Nephron progenitor cell (in vitro differentiated cells): Measurements from ENCODE around the gene DNASE1.

Experiments
- DNase-seq: peaks from one replicate; pipeline ENCODE4 v3.0.0; 2021
- H3K27ac Mint-ChIP-seq: 2 replicates; pipeline ENCODE4 v1.8.0; 2021; ENCODE audit warnings: mild to moderate bottlenecking, moderate library complexity, mixed read lengths
- H3K27me3 Mint-ChIP-seq: 2 replicates; pipeline ENCODE4 v1.8.0; 2021; ENCODE audit warnings: mild to moderate bottlenecking, low read depth, mixed read lengths; ENCODE audit not compliant: poor library complexity
- H3K36me3 Mint-ChIP-seq: 2 replicates; pipeline ENCODE4 v1.8.0; 2021; ENCODE audit warnings: low read depth, mixed read lengths
- H3K4me1 Mint-ChIP-seq: 2 replicates; pipeline ENCODE4 v1.8.0; 2021; ENCODE audit warnings: mixed read lengths
- H3K4me3 Mint-ChIP-seq: 2 replicates; pipeline ENCODE4 v1.8.0; 2021; ENCODE audit warnings: mild to moderate bottlenecking, moderate library complexity, mixed read lengths
- H3K9me3 Mint-ChIP-seq: 2 replicates; pipeline ENCODE4 v1.8.0; 2021; ENCODE audit warnings: mild to moderate bottlenecking, moderate library complexity, mixed read lengths
- TF ChIP-seq, protein P1 (sequence below): fragments of 200-600 bp; sonication (generic); IDR thresholded peaks from 2 replicates; pipeline ENCODE4 v1.5.0; 2021; ENCODE audit warnings: antibody characterized with exemption

Gene DNASE1

DNA sequence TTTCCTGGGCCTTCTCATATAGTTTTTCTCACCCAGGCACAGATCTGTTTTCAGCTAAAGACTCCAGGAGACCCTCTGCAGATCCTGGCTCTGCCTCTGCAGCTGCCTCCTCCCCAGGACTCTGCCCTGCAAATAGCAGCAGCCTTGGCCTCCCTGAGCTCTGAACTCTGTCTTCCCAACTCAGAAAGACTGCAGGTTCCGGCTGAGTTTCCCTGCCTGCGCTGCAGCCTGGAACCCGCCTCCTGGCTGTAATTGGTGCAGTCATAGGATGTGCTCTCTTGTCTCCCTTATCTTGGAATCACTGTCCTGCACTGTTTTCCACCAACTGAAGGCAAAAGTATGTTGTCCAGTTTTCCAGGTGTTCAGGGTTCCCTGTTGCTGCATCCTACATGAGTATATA is 14.3 kb upstream of the DNASE1 start:
- no peak for DNase-seq
- Mint-ChIP-seq H3K4me1 (peaks cover 37% of the 10 kb centered on the region), H3K9me3 (peaks cover 26% of the 10 kb centered on the region), H3K27me3 (no peaks in the 10 kb centered on the region), H3K27ac (peak overlapping the region; percentile 95), H3K36me3 (peaks cover 17% of the 10 kb centered on the region), H3K4me3 (no peak overlapping the region)
- TF ChIP-seq, protein P1, sequence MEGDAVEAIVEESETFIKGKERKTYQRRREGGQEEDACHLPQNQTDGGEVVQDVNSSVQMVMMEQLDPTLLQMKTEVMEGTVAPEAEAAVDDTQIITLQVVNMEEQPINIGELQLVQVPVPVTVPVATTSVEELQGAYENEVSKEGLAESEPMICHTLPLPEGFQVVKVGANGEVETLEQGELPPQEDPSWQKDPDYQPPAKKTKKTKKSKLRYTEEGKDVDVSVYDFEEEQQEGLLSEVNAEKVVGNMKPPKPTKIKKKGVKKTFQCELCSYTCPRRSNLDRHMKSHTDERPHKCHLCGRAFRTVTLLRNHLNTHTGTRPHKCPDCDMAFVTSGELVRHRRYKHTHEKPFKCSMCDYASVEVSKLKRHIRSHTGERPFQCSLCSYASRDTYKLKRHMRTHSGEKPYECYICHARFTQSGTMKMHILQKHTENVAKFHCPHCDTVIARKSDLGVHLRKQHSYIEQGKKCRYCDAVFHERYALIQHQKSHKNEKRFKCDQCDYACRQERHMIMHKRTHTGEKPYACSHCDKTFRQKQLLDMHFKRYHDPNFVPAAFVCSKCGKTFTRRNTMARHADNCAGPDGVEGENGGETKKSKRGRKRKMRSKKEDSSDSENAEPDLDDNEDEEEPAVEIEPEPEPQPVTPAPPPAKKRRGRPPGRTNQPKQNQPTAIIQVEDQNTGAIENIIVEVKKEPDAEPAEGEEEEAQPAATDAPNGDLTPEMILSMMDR: no peak

DNA sequence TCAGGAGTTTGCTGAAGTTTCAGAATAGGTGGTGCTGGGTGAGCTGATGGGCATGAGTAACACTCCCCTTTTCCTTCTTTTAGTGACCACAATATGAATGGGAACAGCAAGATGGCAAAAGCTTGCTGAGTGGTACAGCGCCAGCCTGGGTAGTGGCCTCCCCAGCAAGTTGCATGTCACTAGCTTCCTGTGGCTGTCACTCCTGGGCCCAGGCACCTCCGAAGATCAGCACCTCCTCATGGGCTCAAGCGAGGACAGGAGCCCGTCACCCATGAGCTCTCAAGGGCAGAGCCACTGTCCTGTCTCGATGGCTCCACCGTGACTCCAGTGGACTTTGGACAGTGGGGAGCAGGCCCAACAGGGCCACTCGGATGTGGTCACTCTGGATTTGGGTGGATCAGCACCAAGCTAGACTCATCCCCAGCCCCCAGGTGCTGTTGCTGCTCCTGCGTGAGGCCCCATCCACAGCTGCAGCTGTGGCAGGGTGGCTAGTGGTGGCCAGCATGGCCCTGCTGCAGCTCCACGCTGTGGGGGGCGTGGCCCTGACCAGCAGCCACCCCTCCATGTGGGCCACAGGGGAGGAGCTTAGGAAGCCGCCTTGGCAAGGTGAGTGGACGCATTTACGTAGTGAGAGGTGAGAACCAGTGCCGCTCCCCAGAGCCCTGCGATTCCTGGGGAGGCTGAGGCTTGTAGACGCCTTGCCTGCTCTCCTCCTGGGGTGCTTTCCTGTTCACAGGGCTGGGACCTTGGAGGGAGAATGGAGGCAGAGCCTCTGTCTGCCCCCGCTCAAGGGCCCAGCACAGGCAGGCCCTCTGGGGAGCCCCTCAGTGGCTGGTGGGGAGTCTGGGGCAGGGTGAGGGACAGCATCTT is 13.6 kb upstream of the DNASE1 start:
- H3K36me3 Mint-ChIP-seq: peaks cover 17% of the 10 kb centered on the region
- no peak for DNase-seq
- peaks cover 43% of the 10 kb centered on the region for H3K4me1 Mint-ChIP-seq
- no peaks in the 10 kb centered on the region for H3K27me3 Mint-ChIP-seq
- TF ChIP-seq, protein P1: no peak
- H3K9me3 Mint-ChIP-seq: peaks cover 21% of the 10 kb centered on the region
- no peak overlapping the region for H3K4me3 Mint-ChIP-seq
- no peak overlapping the region for H3K27ac Mint-ChIP-seq

DNA sequence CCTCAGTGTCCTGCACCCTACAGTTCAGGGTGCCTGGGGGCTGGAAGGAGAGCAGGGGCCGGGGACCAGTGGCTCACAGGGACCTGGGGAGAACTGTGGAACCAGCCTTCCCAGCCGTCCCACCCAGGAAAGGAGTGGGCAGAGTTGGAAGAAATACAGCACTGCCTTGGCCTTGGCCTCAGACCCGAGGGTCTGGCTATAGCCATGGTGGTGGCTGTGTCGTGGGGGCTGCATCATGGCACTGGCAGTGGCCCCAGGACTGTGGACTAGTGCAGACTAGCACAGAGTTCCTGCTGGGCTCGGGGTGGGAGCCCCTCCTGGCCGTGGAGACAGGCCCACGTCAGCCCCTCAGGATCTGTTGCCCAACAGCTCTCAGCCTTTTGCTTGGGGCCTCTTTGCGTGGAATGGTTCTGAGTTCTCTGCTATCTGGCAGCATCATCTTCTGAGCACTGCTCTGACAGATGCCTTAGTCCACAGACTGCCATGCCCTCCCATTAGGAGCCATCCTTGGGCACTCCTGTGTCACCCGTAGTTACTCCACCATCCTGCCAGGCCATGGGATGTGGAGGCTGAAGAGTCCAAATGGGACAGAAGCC is 12.6 kb upstream of the DNASE1 start:
- TF ChIP-seq, protein P1: no peak
- Mint-ChIP-seq H3K27me3 (no peaks in the 10 kb centered on the region), H3K27ac (peak overlapping the region; percentile 66), H3K4me3 (no peak overlapping the region), H3K36me3 (peaks cover 17% of the 10 kb centered on the region), H3K4me1 (peaks cover 54% of the 10 kb centered on the region), H3K9me3 (peaks cover 16% of the 10 kb centered on the region)
- no peak for DNase-seq

DNA sequence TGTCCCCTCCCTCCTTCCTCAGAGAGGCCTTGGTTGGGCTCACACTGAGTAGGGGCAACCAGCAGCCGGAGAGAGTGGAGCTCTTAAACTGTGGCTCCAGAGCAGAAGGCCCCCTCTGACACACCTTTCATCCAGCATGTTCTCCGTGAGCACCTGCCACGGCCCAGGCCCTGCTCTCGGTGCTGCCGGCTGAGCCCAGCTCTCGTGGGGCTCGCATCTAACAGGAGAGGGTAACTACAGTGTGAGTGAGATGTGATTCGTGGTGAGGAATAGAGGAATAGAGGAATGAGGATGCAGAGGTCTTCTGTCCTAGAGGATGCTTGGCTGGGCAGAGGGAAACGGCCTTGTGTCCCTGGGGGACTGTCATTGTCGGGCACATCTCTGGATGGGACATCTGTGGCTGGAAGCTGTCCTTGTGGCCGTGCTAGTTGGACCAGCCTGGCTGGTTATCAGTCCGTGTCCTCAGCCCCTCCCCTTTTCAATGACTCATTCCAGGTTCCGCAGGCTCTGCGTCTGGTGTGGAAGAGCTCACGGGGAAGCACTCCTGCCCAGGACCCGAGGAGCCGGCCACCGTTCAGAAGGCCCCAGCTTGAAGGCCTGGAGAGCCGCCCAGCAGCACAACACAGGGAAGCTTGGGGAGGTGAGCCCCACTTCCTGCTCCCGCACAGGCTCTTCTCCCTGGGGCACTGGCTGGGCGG is 11.9 kb upstream of the DNASE1 start:
- peak; percentile 30 for DNase-seq
- H3K27ac Mint-ChIP-seq: peak overlapping the region; percentile 66
- H3K4me3 Mint-ChIP-seq: no peak overlapping the region
- peaks cover 49% of the 10 kb centered on the region for H3K4me1 Mint-ChIP-seq
- TF ChIP-seq, protein P1: no peak
- peaks cover 17% of the 10 kb centered on the region for H3K36me3 Mint-ChIP-seq
- peaks cover 16% of the 10 kb centered on the region for H3K9me3 Mint-ChIP-seq
- no peaks in the 10 kb centered on the region for H3K27me3 Mint-ChIP-seq

DNA sequence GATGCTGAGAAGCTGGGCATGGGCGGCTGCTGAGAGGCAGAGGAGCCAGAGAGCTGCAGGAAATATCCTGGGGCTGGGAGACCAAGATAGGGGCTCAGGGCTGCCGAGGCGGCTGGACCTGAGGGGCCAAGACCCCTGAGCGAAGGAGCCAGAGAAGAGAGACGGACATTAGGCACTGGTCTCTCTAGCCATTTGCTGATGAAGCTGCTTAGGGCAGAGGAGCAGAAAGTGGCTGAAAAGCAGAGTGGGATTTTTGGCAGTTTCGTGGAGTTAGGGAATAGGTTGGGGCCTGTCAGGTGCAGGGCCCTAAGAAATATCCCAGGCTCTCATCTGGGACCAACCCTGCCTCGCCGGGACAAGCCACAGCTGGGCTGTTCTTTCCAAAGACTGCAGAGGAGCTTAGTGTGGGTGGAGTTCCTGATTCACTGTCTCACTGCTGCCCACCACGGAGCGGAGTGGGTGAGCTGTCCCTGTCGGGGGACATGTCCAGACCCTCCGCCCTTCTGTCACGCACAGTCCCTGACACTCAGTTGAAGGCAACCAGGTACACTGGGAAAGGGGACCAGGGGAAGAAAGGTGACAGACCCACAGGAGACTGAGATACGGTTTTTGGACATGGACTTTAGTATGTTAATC is 11.3 kb upstream of the DNASE1 start:
- TF ChIP-seq, protein P1: no peak
- Mint-ChIP-seq H3K36me3 (peaks cover 11% of the 10 kb centered on the region), H3K27ac (peak overlapping the region; percentile 66), H3K27me3 (no peaks in the 10 kb centered on the region), H3K4me1 (peaks cover 43% of the 10 kb centered on the region), H3K9me3 (peaks cover 12% of the 10 kb centered on the region), H3K4me3 (no peak overlapping the region)
- no peak for DNase-seq
